SK-N-SH treated with all-trans-retinoic acid at 6 μM for 48 hours (cell line): ENCODE measurements around the gene MAML2.

ENCODE experiments used
- ATAC-seq: fragments of 200-7000 bp; cut with Tn5 transposase; 3 replicates; pipeline ENCODE4 v1.9.1; 2020; ENCODE audit warnings: mild to moderate bottlenecking, moderate library complexity
- BACH2 ChIP-seq: fragments of 250-450 bp; sonication (Bioruptor Pico); IDR thresholded peaks from 2 replicates; pipeline ENCODE4 v1.9.0; 2021; ENCODE audit warnings: mild to moderate bottlenecking, borderline replicate concordance
- CREB5 ChIP-seq: fragments of 250-450 bp; sonication (Bioruptor Pico); IDR thresholded peaks from 2 replicates; pipeline ENCODE4 v1.5.1; 2020; ENCODE audit warnings: low read depth, mild to moderate bottlenecking, moderate library complexity
- CSDC2 ChIP-seq: fragments of 250-450 bp; sonication (Bioruptor Pico); IDR thresholded peaks from 2 replicates; pipeline ENCODE4 v1.5.0; 2020; ENCODE audit warnings: mild to moderate bottlenecking, moderate library complexity
- CSRNP3 ChIP-seq: fragments of 250-450 bp; sonication (Bioruptor Pico); IDR thresholded peaks from 2 replicates; pipeline ENCODE4 v1.5.1; 2021; ENCODE audit warnings: mild to moderate bottlenecking, moderate library complexity
- ESRRG ChIP-seq: fragments of 250-450 bp; sonication (Bioruptor Pico); IDR thresholded peaks from 2 replicates; pipeline ENCODE4 v1.6.1; 2021; ENCODE audit warnings: mild to moderate bottlenecking
- GLIS3 ChIP-seq: fragments of 250-450 bp; sonication (Bioruptor Pico); IDR thresholded peaks from 2 replicates; pipeline ENCODE4 v1.5.0; 2020; ENCODE audit warnings: mild to moderate bottlenecking, moderate library complexity
- ISL1 ChIP-seq: fragments of 250-450 bp; sonication (Bioruptor Pico); IDR thresholded peaks from 2 replicates; pipeline ENCODE4 v2.1.2; 2022; ENCODE audit warnings: mild to moderate bottlenecking, moderate library complexity
- OSR1 ChIP-seq: fragments of 250-450 bp; sonication (Bioruptor Pico); IDR thresholded peaks from 2 replicates; pipeline ENCODE4 v1.8.0; 2022; ENCODE audit warnings: moderate library complexity, mild to moderate bottlenecking, inconsistent platforms
- PATZ1 ChIP-seq: fragments of 250-450 bp; sonication (Bioruptor Pico); IDR thresholded peaks from 2 replicates; pipeline ENCODE4 v1.8.0; 2020; ENCODE audit warnings: mild to moderate bottlenecking, moderate library complexity, borderline replicate concordance
- PPARA ChIP-seq: fragments of 250-450 bp; sonication (Bioruptor Pico); IDR thresholded peaks from 2 replicates; pipeline ENCODE4 v1.5.0; 2020; ENCODE audit warnings: mild to moderate bottlenecking, borderline replicate concordance
- RARB ChIP-seq: fragments of 250-450 bp; sonication (Bioruptor Pico); IDR thresholded peaks from 2 replicates; pipeline ENCODE4 v1.8.0; 2021; ENCODE audit warnings: mild to moderate bottlenecking, moderate library complexity
- SNAI2 ChIP-seq: fragments of 250-450 bp; sonication (Bioruptor Pico); IDR thresholded peaks from 2 replicates; pipeline ENCODE4 v1.5.0; 2020; ENCODE audit warnings: mild to moderate bottlenecking, moderate library complexity
- TCF4 ChIP-seq: fragments of 250-450 bp; sonication (Bioruptor Pico); IDR thresholded peaks from 2 replicates; pipeline ENCODE4 v1.8.0; 2021; ENCODE audit warnings: mild to moderate bottlenecking, moderate library complexity, borderline replicate concordance
- TOX ChIP-seq: fragments of 250-450 bp; sonication (Bioruptor Pico); IDR thresholded peaks from 2 replicates; pipeline ENCODE4 v1.8.0; 2021; ENCODE audit warnings: mild to moderate bottlenecking, moderate library complexity, borderline replicate concordance
- TSHZ2 ChIP-seq: fragments of 250-450 bp; sonication (Bioruptor Pico); IDR thresholded peaks from 2 replicates; pipeline ENCODE4 v1.5.0; 2020; ENCODE audit warnings: mild to moderate bottlenecking, moderate library complexity
- ZC3H10 ChIP-seq: fragments of 250-450 bp; sonication (Bioruptor Pico); IDR thresholded peaks from 2 replicates; pipeline ENCODE4 v1.5.1; 2021; ENCODE audit warnings: mild to moderate bottlenecking, moderate library complexity
- ZFP3 ChIP-seq: fragments of 250-450 bp; sonication (Bioruptor Pico); IDR thresholded peaks from 2 replicates; pipeline ENCODE4 v1.5.0; 2020; ENCODE audit warnings: mild to moderate bottlenecking, moderate library complexity
- ZFP30 ChIP-seq: fragments of 450-650 bp; formaldehyde crosslinking; IDR thresholded peaks from 2 replicates; pipeline ENCODE4 v1.5.0; 2022; ENCODE audit warnings: mild to moderate bottlenecking, moderate library complexity
- ZNF565 ChIP-seq: fragments of 450-650 bp; formaldehyde crosslinking; conservative IDR thresholded peaks from 2 replicates; pipeline ENCODE4 v1.5.0; 2020; ENCODE audit warnings: low read depth, mild to moderate bottlenecking, moderate library complexity
- ZNF70 ChIP-seq: fragments of 450-650 bp; formaldehyde crosslinking; IDR thresholded peaks from 2 replicates; pipeline ENCODE4 v1.5.0; 2020; ENCODE audit warnings: mild to moderate bottlenecking, moderate library complexity
- ZNF8 ChIP-seq: fragments of 450-650 bp; formaldehyde crosslinking; IDR thresholded peaks from 2 replicates; pipeline ENCODE4 v1.5.0; 2020; ENCODE audit warnings: mild to moderate bottlenecking, moderate library complexity
- TF ChIP-seq, protein P1 (sequence below): fragments of 250-450 bp; sonication (Bioruptor Pico); IDR thresholded peaks from 2 replicates; pipeline ENCODE4 v1.8.0; 2021; ENCODE audit warnings: low read depth, mild to moderate bottlenecking, moderate library complexity, borderline replicate concordance

The MAML2 gene

DNA sequence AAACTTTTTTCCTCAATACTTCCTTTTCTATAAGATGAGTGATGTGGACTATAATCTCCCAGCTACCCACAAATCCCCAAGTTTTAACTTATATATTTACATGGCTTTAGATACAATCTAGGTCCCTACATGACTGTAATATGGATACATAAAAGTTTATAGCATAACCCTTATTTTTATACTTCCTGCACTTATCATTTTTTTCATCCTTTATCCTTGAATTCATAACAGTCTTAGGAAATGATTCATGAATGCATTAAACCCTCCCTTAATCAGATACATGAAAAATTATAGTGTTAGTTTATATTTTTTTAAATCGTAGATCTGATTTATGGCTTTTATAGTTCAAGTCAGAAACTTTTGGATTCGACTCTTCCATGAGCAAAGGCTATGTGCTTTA is 195.8 kb downstream of the MAML2 start:
- TF ChIP-seq ISL1 (CRISPR knock-in tag) = peak; percentile 94
- TF ChIP-seq TSHZ2 (CRISPR knock-in tag) = no peak
- TF ChIP-seq ZC3H10 (CRISPR knock-in tag) = peak; percentile 73; the same call in 1 of the 2 replicates
- TF ChIP-seq CSDC2 = no peak
- peak; percentile 8 for ATAC-seq

DNA sequence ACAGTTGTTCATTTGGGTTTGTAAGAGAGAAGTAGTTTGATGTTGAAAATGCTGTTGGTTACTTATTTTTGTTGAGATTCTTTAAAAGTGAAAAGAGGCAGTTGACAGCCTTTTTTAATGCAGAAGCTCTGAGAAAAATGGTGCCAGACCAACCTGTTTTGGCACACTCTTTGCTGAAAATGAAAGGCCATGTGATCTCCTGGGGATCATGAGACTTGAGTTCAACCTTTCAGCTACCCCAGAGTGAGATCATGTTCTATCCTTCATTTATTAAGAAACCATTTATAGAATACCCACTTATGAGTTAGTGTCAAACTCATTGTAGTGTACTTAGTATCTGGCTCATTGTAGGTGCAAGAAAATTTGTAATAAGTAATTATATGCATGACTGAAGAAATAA is 196.2 kb downstream of the MAML2 start:
- TF ChIP-seq GLIS3 (CRISPR knock-in tag) (no peak), CSDC2 (no peak), PATZ1 (CRISPR knock-in tag) (no peak), RARB (CRISPR knock-in tag) (no peak), ZFP3 (CRISPR knock-in tag) (0 out of 2 replicates have a peak, but pooled peaks have one; percentile 27), ZNF8 (CRISPR knock-in tag) (no peak), ZNF565 (0 out of 2 replicates have a peak, but pooled peaks have one; percentile 34)
- ATAC-seq = no peak

DNA sequence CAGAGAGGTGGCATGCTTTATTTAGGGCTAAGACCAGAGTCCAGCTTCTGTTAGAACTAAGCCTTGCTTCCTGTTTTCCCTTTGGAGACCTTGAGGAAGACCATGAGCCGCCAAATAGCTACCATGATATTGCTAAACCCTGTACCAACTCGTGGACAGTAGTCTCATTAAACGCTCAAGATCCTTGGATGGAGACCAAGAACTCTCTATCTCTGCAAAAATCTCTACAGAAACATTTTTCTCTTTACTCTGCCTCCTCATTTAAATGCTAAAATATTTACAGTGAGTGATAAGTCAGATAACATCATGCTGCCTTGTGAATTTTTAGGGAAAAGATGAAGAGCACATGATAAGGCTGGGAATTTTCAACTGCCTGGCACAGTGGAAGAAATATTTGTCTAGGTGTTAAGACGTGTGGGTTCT is 197.8 kb downstream of the MAML2 start:
- ATAC-seq = peak; percentile 66
- TF ChIP-seq ISL1 (CRISPR knock-in tag) (peak; percentile 85), PPARA (no peak)

- TF ChIP-seq CREB5 (CRISPR knock-in tag) = no peak
- no peak for TF ChIP-seq ISL1 (CRISPR knock-in tag)
- TF ChIP-seq CSDC2 = no peak
- no peak for TF ChIP-seq PATZ1 (CRISPR knock-in tag)
- no peak for TF ChIP-seq TOX
- TF ChIP-seq SNAI2 (CRISPR knock-in tag) = no peak
- TF ChIP-seq GLIS3 (CRISPR knock-in tag) = no peak
- no peak for TF ChIP-seq BACH2 (CRISPR knock-in tag)
- TF ChIP-seq ZFP30 (CRISPR knock-in tag) = no peak
- TF ChIP-seq PPARA = no peak
- no peak for TF ChIP-seq TCF4
- no peak for TF ChIP-seq ZNF70 (CRISPR knock-in tag)
- TF ChIP-seq ZNF565 = no peak
- TF ChIP-seq ZFP3 (CRISPR knock-in tag) = no peak
- TF ChIP-seq OSR1 (CRISPR knock-in tag) = no peak
- TF ChIP-seq ZC3H10 (CRISPR knock-in tag) = no peak
- no peak for TF ChIP-seq ESRRG (CRISPR knock-in tag)
- no peak for TF ChIP-seq CSRNP3 (CRISPR knock-in tag)
- TF ChIP-seq, protein P1, sequence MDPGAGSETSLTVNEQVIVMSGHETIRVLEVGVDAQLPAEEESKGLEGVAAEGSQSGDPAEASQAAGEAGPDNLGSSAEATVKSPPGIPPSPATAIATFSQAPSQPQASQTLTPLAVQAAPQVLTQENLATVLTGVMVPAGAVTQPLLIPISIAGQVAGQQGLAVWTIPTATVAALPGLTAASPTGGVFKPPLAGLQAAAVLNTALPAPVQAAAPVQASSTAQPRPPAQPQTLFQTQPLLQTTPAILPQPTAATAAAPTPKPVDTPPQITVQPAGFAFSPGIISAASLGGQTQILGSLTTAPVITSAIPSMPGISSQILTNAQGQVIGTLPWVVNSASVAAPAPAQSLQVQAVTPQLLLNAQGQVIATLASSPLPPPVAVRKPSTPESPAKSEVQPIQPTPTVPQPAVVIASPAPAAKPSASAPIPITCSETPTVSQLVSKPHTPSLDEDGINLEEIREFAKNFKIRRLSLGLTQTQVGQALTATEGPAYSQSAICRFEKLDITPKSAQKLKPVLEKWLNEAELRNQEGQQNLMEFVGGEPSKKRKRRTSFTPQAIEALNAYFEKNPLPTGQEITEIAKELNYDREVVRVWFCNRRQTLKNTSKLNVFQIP = no peak
- ATAC-seq = peak; percentile 67
Observed at GRCh38 chr11:96144553-96144952, 198.4 kb downstream of the MAML2 start.
